Kidney epithelial cell (primary cell): Measurements from ENCODE around the gene CAMSAP2. TPM values are rescaled to one million over a fixed set of nuclear protein-coding genes. Genes with fewer than 3 reads are reported as not detected.

ENCODE experiments used
- DNase-seq: peaks from one replicate; pipeline ENCODE4 v3.0.0-alpha.2; 2010; ENCODE audit warnings: low read depth
- H3K27me3 ChIP-seq: 2 replicates; pipeline ENCODE4 v1.6.0; 2011; ENCODE audit warnings: low read length; ENCODE audit not compliant: control insufficient read depth, insufficient read depth
- H3K36me3 ChIP-seq: 2 replicates; pipeline ENCODE4 v1.5.1; 2011; ENCODE audit warnings: low read length; ENCODE audit not compliant: control insufficient read depth, insufficient read depth
- H3K4me3 ChIP-seq: 2 replicates; pipeline ENCODE4 v1.5.1; 2011; ENCODE audit warnings: low read depth, mild to moderate bottlenecking, control low read depth, low read length
- total RNA-seq: library from RNA; depleted of rRNA; stranded (reverse); fragments of >200 nt; gene quantifications from 2 replicates; pipeline ENCODE4 v1.2.3, GENCODE V29; 2015
- TF ChIP-seq, protein P1 (sequence below): IDR thresholded peaks from 2 replicates; pipeline ENCODE4 v1.5.1; 2011; ENCODE audit warnings: mild to moderate bottlenecking, moderate library complexity, low read length, control low read depth, inconsistent platforms; ENCODE audit not compliant: insufficient read depth, poor library complexity, severe bottlenecking

CAMSAP2 gene
- total RNA-seq, 1 donor from 2014 or later: 31.9 TPM

DNA sequence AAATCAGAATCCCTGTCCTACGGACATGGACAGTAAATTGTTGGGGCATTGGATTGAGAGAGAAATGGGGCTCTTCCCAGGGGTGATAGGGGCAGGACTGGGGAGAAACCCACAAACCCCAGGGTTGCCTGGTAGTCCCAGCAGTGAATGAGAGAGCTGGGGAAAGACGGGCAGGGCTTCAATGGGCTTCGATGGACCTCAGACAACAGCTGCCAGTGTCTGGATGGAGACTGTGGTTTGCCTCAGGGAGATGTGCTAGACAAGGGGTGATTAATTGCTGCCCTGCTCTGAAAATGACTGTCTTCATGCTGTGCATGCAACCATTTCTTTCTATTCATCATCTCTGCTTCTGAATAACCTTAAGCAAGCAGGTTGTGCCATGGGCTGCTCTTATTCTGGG lies 141.5 kb downstream of the CAMSAP2 start:
- TF ChIP-seq, protein P1, sequence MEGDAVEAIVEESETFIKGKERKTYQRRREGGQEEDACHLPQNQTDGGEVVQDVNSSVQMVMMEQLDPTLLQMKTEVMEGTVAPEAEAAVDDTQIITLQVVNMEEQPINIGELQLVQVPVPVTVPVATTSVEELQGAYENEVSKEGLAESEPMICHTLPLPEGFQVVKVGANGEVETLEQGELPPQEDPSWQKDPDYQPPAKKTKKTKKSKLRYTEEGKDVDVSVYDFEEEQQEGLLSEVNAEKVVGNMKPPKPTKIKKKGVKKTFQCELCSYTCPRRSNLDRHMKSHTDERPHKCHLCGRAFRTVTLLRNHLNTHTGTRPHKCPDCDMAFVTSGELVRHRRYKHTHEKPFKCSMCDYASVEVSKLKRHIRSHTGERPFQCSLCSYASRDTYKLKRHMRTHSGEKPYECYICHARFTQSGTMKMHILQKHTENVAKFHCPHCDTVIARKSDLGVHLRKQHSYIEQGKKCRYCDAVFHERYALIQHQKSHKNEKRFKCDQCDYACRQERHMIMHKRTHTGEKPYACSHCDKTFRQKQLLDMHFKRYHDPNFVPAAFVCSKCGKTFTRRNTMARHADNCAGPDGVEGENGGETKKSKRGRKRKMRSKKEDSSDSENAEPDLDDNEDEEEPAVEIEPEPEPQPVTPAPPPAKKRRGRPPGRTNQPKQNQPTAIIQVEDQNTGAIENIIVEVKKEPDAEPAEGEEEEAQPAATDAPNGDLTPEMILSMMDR: no peak
- no peak for DNase-seq
- Histone ChIP-seq H3K27me3 (no peaks in the 10 kb centered on the region), H3K36me3 (no peaks in the 10 kb centered on the region), H3K4me3 (no peak overlapping the region)

DNA sequence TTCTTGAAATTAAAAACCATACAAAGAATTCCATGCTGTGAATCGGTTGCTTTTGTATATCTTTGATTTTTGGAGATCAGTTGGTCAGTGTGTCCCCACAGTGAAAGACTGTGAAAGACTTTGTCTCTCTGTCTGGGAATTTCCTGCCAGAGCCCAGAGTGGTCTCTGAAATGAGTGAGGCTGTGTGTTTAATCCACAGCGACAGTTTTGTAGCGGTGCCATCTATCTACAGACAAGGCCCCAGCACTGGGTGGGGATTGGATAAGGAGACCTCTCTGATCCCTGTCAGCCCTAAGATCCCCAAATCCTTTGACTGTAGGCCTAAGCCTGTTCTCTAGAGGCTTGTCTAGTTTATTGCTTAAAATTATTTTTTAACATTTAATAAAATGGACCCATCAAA lies 144.4 kb downstream of the CAMSAP2 start:
- no peak overlapping the region for H3K4me3 ChIP-seq
- no peak for DNase-seq
- no peaks in the 10 kb centered on the region for H3K36me3 ChIP-seq
- no peaks in the 10 kb centered on the region for H3K27me3 ChIP-seq
- TF ChIP-seq, protein P1: no peak

DNA sequence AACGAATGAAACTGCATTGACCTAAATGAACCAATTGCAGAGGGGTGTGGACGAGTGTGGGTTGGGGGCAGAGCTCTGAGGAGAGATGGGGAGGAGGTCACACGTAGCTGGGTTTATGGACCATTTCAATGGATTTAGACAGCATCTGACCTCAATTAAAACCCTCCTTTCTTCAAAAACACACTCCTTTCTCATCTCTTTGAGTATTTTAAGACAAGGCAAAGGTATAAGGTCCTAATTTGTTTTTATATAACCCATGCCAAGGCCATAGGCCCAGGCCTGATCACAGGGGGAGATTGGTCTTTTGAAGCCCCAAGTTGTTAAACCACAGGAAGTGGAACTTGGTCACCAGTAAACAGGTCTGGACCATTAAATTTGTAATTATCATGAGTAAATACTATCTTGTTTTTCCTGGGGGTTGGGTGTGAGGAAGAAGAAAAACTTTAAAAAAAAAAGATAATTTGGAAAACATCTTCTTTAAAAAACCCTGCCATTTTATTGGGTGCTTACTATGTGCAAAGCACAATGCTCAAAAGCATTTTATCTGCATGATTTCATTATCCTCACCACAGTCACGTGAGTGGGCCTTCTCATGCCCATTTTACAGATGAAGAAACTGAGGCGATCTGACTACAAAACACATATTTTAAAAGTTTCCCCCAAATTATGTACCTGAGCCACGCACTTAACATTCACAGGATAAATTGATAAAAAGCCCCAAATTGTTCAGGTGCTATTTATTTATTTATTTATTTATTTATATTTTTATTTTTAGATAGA lies 147.1 kb downstream of the CAMSAP2 start:
- TF ChIP-seq, protein P1: no peak
- H3K4me3 ChIP-seq: no peak overlapping the region
- H3K36me3 ChIP-seq: no peaks in the 10 kb centered on the region
- DNase-seq: no peak
- no peaks in the 10 kb centered on the region for H3K27me3 ChIP-seq

DNA sequence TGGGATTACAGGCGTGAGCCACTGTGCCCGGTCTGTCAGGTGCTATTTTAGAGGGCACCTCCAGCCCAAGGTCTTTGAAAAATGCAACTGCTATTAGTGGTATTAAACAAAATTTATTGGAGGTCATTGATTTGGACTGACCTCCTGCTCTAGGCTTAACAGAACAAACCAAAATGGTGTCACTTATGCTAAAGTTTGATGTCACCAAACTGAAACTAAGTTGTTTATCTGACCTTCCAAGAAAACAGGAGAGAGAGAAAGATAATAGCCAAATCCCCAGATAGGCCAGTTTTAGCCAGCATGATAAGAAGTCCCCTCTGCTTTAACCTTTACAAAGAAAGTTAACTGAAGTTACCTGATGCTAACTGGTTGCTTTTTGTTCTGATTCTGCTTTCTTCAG lies 147.9 kb downstream of the CAMSAP2 start:
- H3K36me3 ChIP-seq: no peaks in the 10 kb centered on the region
- no peak overlapping the region for H3K4me3 ChIP-seq
- TF ChIP-seq, protein P1: no peak
- no peak for DNase-seq
- no peaks in the 10 kb centered on the region for H3K27me3 ChIP-seq

DNA sequence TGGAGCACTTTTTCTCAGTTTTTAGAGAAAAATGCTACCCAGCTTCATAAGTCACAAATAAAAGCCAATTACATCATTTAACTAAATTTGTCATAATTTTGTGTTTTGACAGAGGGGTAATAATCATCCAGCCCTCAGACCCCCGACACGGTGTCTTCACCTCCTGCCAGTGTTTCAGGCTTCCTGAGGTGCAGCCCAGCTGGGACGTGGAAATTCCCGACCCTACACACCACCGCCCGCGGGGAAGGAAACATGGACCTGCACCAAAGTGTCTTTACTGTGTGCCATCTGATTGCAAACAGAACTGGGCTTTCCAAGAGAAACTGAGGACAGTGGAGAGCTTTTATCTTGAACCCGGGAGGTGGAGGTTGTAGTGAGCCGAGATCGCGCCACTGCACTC lies 148.3 kb downstream of the CAMSAP2 start:
- Histone ChIP-seq H3K4me3 (no peak overlapping the region), H3K27me3 (no peaks in the 10 kb centered on the region), H3K36me3 (no peaks in the 10 kb centered on the region)
- DNase-seq: no peak
- TF ChIP-seq, protein P1: no peak
